Endothelial cell of umbilical vein (primary cell): Measurements from ENCODE around the gene ZP3.
"Not testable (repeated sequence)": the region's sequence is repeated elsewhere in the genome, so short reads cannot be mapped to it uniquely, and the experiment has no call there.

ENCODE experiments used
- EZH2 ChIP-seq: IDR thresholded peaks from 2 replicates; pipeline ENCODE4 v1.6.1; 2012; ENCODE audit warnings: borderline replicate concordance, low read depth, mild to moderate bottlenecking, moderate library complexity, low read length, inconsistent platforms; ENCODE audit not compliant: severe bottlenecking
- FOS ChIP-seq: IDR thresholded peaks from 2 replicates; pipeline ENCODE4 v1.6.1; 2011; ENCODE audit warnings: mild to moderate bottlenecking, low read length, moderate library complexity, borderline replicate concordance; ENCODE audit not compliant: insufficient read depth
- JUN ChIP-seq: IDR thresholded peaks from 2 replicates; pipeline ENCODE4 v1.6.1; 2011; ENCODE audit warnings: borderline replicate concordance, low read depth; ENCODE audit not compliant: insufficient read length, insufficient read depth
- MYC ChIP-seq: IDR thresholded peaks from one replicate; pipeline ENCODE4 v1.6.1; 2011; ENCODE audit warnings: mild to moderate bottlenecking, low read depth, low read length
- POLR2A ChIP-seq: IDR thresholded peaks from 2 replicates; pipeline ENCODE4 v1.6.1; 2012; ENCODE audit warnings: low read depth, mild to moderate bottlenecking, control low read depth, low read length
- POLR2AphosphoS5 ChIP-seq: IDR thresholded peaks from 2 replicates; pipeline ENCODE4 v1.6.1; 2012; ENCODE audit warnings: low read depth, mild to moderate bottlenecking, control low read depth, low read length, moderate library complexity; ENCODE audit not compliant: insufficient read depth
- TF ChIP-seq, protein P1 (sequence below), 2 donors: IDR thresholded peaks; 1 replicate in 1 of 2; 2 replicates in 1 of 2; pipeline ENCODE4 v1.5.1; 2011; ENCODE audit warnings: low read length in 2 of 2, mild to moderate bottlenecking in 2 of 2, moderate library complexity in 2 of 2, control low read depth in 1 of 2, inconsistent platforms in 1 of 2, low read depth in 1 of 2; ENCODE audit not compliant: insufficient read depth in 1 of 2; ENCODE audit errors: extremely low read depth in 1 of 2
- TF ChIP-seq, protein P2 (sequence below): IDR thresholded peaks from 2 replicates; pipeline ENCODE4 v1.6.1; 2011; ENCODE audit not compliant: insufficient read depth, insufficient read length

DNA sequence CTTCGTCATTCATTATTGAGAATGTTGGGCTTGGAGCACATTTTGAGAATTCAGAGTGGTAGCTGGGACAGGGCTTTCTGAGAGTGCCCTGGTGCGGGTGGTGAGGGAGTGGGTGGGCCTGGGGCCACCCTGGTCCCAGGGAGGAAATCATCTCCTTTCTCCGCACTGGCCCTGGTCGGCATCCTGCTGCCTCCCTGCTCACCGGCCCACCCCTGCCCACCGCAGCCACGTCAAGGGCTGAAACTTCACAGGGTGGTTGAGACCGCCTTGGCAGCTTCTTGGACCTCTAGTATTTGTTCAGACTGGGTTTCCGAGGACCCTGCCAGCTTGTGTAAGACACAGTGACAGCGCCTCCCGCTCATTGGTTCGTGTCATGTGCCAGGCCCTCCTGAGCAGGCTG, 59.7 kb downstream of the ZP3 start:
- TF ChIP-seq FOS, POLR2A, EZH2, POLR2AphosphoS5, MYC, JUN: not testable (repeated sequence)
- TF ChIP-seq, protein P1, sequence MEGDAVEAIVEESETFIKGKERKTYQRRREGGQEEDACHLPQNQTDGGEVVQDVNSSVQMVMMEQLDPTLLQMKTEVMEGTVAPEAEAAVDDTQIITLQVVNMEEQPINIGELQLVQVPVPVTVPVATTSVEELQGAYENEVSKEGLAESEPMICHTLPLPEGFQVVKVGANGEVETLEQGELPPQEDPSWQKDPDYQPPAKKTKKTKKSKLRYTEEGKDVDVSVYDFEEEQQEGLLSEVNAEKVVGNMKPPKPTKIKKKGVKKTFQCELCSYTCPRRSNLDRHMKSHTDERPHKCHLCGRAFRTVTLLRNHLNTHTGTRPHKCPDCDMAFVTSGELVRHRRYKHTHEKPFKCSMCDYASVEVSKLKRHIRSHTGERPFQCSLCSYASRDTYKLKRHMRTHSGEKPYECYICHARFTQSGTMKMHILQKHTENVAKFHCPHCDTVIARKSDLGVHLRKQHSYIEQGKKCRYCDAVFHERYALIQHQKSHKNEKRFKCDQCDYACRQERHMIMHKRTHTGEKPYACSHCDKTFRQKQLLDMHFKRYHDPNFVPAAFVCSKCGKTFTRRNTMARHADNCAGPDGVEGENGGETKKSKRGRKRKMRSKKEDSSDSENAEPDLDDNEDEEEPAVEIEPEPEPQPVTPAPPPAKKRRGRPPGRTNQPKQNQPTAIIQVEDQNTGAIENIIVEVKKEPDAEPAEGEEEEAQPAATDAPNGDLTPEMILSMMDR (IDR thresholded peaks at IDR 0.05; ENCODE audit: extremely low read depth in 1 of 2, insufficient read depth in 1 of 2, low read depth in 1 of 2, low read length in 2 of 2) = not testable (repeated sequence)
- TF ChIP-seq, protein P2, sequence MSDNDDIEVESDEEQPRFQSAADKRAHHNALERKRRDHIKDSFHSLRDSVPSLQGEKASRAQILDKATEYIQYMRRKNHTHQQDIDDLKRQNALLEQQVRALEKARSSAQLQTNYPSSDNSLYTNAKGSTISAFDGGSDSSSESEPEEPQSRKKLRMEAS = not testable (repeated sequence)
